Measurements from ENCODE around the gene CD200R1. TPM values are rescaled to one million over a fixed set of nuclear protein-coding genes. Genes with fewer than 3 reads are reported as not detected.
A peak's percentile ranks its signal among the peaks of the same experiment; 100 is the strongest.

The CD200R1 gene
- total RNA-seq, 4 donors from 2014 or later, result 1.6 to 3.3 (median 1.7) TPM

DNA sequence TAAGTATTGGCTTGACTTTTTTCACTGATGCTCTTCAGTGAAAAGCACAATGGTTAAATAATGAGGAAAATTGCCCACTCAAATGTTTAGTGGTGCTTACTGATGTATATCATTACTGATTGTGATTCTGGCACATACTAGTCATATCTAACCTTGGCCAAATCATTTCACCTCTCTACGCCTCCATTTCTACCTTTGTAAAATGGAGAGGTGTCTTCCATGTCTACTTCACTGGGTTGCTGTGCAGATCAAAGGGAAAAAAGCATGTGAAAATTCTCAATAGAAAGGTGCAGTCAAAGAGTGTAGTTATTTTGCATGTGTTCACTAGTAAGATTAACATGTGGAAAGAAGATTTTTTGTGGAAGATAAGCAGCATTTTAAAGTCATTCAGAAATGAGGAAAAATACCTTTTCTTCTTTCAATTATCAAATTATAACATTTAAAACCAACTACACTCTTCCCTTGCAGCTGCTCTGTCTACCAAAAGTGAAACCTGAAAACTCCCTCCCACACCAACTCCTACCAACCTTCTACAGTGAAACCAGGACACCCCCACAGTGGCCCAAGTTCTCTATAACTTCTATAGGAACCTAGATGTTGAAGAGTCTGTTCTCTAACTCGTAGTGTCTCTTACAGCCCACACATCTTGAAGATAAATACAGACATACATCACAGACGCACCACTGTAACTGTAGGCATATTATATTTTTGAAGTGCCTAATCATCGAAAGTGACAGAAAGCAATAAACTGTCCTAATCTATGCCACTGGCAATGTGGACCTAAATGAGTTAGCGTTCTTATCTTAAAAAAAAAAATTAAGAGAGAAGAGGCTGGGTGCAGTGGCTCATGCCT is 1.4 kb downstream of the CD200R1 start:
- H3K4me3 ChIP-seq, result peak overlapping the region in 3 of 4 donors; percentile 0 to 32 (median 17)
- H3K4me1 ChIP-seq, result no peaks in the 10 kb centered on the region
- TF ChIP-seq POLR2AphosphoS5 (IDR thresholded peaks at IDR 0.05) (no peak), POLR2A (IDR thresholded peaks at IDR 0.05; ENCODE audit: low read depth) (no peak), EP300 (IDR thresholded peaks at IDR 0.05) (no peak)
- TF ChIP-seq, protein P1, sequence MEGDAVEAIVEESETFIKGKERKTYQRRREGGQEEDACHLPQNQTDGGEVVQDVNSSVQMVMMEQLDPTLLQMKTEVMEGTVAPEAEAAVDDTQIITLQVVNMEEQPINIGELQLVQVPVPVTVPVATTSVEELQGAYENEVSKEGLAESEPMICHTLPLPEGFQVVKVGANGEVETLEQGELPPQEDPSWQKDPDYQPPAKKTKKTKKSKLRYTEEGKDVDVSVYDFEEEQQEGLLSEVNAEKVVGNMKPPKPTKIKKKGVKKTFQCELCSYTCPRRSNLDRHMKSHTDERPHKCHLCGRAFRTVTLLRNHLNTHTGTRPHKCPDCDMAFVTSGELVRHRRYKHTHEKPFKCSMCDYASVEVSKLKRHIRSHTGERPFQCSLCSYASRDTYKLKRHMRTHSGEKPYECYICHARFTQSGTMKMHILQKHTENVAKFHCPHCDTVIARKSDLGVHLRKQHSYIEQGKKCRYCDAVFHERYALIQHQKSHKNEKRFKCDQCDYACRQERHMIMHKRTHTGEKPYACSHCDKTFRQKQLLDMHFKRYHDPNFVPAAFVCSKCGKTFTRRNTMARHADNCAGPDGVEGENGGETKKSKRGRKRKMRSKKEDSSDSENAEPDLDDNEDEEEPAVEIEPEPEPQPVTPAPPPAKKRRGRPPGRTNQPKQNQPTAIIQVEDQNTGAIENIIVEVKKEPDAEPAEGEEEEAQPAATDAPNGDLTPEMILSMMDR (IDR thresholded peaks at IDR 0.05), result no peak
- no peaks in the 10 kb centered on the region for H3K27me3 ChIP-seq
- intact Hi-C loops (cut with DNase I), result no loop called here
- H3K27ac ChIP-seq (replicated peaks in 1 of 4), result no peak overlapping the region
- H3K36me3 ChIP-seq, result no peaks in the 10 kb centered on the region
- 74% methylated on average over 5 of the region's 5 CpGs for WGBS
- no peaks in the 10 kb centered on the region for H3K9me3 ChIP-seq
- DNase-seq (ENCODE audit: extremely low spot score), result no peak

DNA sequence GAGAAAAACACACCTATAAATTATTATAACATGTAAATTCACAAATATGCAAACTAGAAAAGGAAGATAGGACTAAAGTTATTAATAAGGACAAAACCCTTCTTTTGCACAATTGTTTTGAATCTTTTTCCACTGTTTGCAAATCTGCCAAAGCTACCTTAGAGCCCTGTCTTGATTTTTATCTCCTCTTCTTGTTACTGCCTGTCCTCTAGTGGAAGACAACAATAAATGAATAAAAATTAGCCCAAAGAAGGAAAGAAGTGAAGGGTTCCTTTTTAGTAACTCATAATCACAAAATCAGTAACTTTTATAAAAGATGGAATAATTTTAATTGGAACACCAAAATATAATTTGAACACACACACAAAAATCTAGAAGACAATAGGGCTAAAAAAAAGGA is 2.7 kb downstream of the CD200R1 start:
- TF ChIP-seq POLR2AphosphoS5 (IDR thresholded peaks at IDR 0.05) (no peak), POLR2A (IDR thresholded peaks at IDR 0.05; ENCODE audit: low read depth) (no peak), EP300 (IDR thresholded peaks at IDR 0.05) (no peak)
- TF ChIP-seq, protein P1 (IDR thresholded peaks at IDR 0.05), result no peak
- intact Hi-C loops (cut with DNase I), result no loop called here
- H3K36me3 ChIP-seq, result no peaks in the 10 kb centered on the region

DNA sequence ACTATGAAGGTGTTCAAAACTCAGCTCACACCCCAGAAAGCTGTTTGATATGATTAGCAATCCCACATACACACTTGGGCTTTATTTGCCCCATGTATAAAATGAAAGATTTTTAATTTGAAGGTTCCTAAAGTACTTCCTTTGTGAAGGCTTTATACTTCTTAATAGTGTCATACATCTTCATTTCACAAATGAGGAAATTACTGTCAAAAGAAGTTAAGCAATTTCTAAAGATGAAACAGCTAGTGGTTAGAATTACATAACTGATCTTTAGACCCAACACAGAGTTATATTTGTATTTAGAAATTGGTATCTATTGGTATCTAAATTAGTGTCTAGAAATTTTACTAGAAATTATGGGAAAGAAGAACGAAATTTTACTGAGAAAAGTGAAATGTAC is 7.1 kb downstream of the CD200R1 start:
- H3K4me3 ChIP-seq, result no peak overlapping the region
- intact Hi-C loops (cut with DNase I), result no loop called here
- WGBS, result 63% methylated on average over 1 of the region's 1 CpG
- H3K27ac ChIP-seq (replicated peaks in 1 of 4), result no peak overlapping the region
- DNase-seq (ENCODE audit: extremely low spot score), result no peak
- H3K4me1 ChIP-seq, result no peaks in the 10 kb centered on the region
- peaks cover 0 to 6% (median 0%) of the 10 kb centered on the region in 4 donors for H3K9me3 ChIP-seq
- H3K36me3 ChIP-seq, result no peaks in the 10 kb centered on the region
- H3K27me3 ChIP-seq, result peaks cover 0 to 9% (median 0%) of the 10 kb centered on the region in 4 donors
- TF ChIP-seq POLR2A (IDR thresholded peaks at IDR 0.05; ENCODE audit: low read depth), result no peak
- no peak for TF ChIP-seq POLR2AphosphoS5 (IDR thresholded peaks at IDR 0.05)
- TF ChIP-seq, protein P1 (IDR thresholded peaks at IDR 0.05), result no peak
- TF ChIP-seq EP300 (IDR thresholded peaks at IDR 0.05), result no peak

More for the DNA sequence above, 2.7 kb downstream of the CD200R1 start:
- H3K27me3 ChIP-seq, result no peaks in the 10 kb centered on the region
- H3K27ac ChIP-seq (replicated peaks in 1 of 4), result no peak overlapping the region
- DNase-seq (ENCODE audit: extremely low spot score), result no peak
- H3K4me3 ChIP-seq, result no peak overlapping the region
- H3K9me3 ChIP-seq, result no peaks in the 10 kb centered on the region
- no peaks in the 10 kb centered on the region for H3K4me1 ChIP-seq

DNA sequence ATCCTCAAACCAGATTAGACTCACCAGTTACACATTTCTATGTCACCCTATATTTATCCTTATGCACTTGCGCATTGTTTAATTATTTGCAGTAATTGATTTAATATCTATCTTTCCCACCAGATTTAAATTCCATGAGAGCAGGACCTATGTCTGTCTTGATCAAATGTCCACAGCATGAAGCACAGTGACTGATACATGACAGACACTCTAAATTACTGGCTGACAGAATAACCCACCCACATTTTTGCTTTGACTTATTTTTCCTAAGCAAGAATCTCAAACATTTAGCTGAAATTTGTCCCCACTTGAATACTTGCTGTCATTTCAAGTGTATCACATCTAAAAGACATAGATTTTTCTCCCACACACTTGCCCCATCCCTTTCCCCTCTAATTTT is 7.5 kb downstream of the CD200R1 start:
- peaks cover 0 to 6% (median 0%) of the 10 kb centered on the region in 4 donors for H3K9me3 ChIP-seq
- no peak overlapping the region for H3K4me3 ChIP-seq
- H3K27ac ChIP-seq (replicated peaks in 1 of 4), result no peak overlapping the region
- DNase-seq (ENCODE audit: extremely low spot score), result no peak
- H3K36me3 ChIP-seq, result no peaks in the 10 kb centered on the region
- TF ChIP-seq EP300 (IDR thresholded peaks at IDR 0.05), result no peak
- TF ChIP-seq, protein P1 (IDR thresholded peaks at IDR 0.05), result no peak
- TF ChIP-seq POLR2A (IDR thresholded peaks at IDR 0.05; ENCODE audit: low read depth), result no peak
- intact Hi-C loops (cut with DNase I), result no loop called here
- 81% methylated on average over 1 of the region's 1 CpG for WGBS
- no peaks in the 10 kb centered on the region for H3K4me1 ChIP-seq
- peaks cover 0 to 9% (median 0%) of the 10 kb centered on the region in 4 donors for H3K27me3 ChIP-seq

Data from esophagus muscularis mucosa (tissue), 4 donors.